SU-DHL-6 (cell line): ENCODE results near the gene BCAS3.

Experiments
- CTCF ChIP-seq: fragments of 200-600 bp; sonication (generic); IDR thresholded peaks from one replicate; pipeline ENCODE4 v1.5.1; 2017; ENCODE audit warnings: antibody characterized with exemption, mild to moderate bottlenecking, low read length, moderate library complexity; ENCODE audit not compliant: insufficient read depth, poor library complexity, severe bottlenecking
- EZH2phosphoT487 ChIP-seq: fragments of 200-600 bp; sonication (generic), shearing (Covaris generic); conservative IDR thresholded peaks from 2 replicates; pipeline ENCODE4 v1.6.1; 2018; ENCODE audit warnings: mild to moderate bottlenecking, antibody characterized with exemption, low read length, moderate library complexity, mixed read lengths

DNA sequence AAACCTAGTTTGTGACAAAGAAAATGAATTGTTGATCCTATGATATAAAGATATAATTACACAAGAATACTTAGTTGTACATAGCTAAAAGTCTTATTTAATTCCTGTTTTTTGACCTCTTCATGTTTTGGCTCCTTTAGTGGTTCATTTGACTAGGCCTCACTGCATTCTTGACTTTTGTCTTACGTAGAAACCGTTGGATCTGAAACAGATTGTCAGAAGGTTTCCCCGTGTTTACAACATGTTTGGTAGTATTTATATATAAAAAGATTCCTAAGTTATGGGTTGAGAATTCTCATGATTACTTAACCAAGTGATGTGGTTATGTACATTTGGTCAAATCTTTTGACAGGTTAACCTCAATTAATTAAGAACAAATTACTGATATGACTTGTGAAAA lies 162.8 kb downstream of the BCAS3 start:
- no peak for TF ChIP-seq CTCF
- no peak for TF ChIP-seq EZH2phosphoT487
